BE2C (cell line): ENCODE data around the gene EDAR.

Experiments
- DNase-seq: peaks from one replicate; pipeline ENCODE4 v3.0.0-alpha.2; 2020
- H3K27me3 ChIP-seq: fragments of 250-450 bp; sonication (Bioruptor Pico); 2 replicates; pipeline ENCODE4 v1.5.1; 2020; ENCODE audit warnings: mild to moderate bottlenecking
- H3K36me3 ChIP-seq: fragments of 250-450 bp; sonication (Bioruptor Pico); 2 replicates; pipeline ENCODE4 v1.5.1; 2020; ENCODE audit warnings: mild to moderate bottlenecking
- H3K4me1 ChIP-seq: fragments of 250-450 bp; sonication (Bioruptor Pico); 2 replicates; pipeline ENCODE4 v1.5.1; 2020
- H3K4me3 ChIP-seq: 2 replicates; pipeline ENCODE4 v1.5.1; 2011; ENCODE audit warnings: low read depth, low read length
- H3K9me3 ChIP-seq: fragments of 250-450 bp; sonication (Bioruptor Pico); 2 replicates; pipeline ENCODE4 v1.5.1; 2020
- TF ChIP-seq, protein P1 (sequence below): IDR thresholded peaks from 2 replicates; pipeline ENCODE4 v1.5.1; 2012; ENCODE audit warnings: mild to moderate bottlenecking, low read depth, low read length

EDAR gene

DNA sequence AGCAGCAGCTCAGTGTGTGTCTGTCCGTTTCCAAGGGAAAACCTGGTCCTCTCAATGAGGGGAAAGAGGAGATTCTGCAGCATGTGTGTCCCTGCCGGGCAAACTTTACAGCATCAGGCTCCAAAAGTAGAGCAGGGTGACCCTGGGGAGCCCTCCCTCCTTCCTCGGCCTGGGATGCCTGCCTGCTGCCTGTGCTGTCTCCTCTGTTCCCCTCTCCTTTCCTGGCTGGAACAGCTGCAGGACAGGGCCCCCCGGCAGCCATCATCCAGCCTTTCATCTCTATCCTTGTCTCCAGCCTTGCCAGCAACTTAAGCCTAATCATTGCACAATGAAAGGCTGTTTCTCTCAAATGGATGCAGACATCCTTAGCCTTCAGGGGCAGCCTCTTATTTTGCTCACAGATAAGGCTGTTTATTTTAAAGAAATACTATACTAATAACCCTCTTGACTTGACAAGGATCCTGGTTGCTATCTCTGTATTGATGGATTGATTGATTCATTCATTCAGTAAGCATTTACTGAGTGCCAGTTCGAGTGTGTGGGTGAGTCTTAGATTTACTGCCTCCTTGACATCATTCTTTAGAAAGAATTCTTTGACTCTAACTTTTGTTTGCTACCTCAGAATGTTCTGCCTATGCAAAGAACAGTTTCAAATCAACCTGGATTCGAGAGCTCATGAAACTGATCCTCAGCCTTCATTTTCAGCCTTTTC lies 40.6 kb upstream of the EDAR start:
- TF ChIP-seq, protein P1, sequence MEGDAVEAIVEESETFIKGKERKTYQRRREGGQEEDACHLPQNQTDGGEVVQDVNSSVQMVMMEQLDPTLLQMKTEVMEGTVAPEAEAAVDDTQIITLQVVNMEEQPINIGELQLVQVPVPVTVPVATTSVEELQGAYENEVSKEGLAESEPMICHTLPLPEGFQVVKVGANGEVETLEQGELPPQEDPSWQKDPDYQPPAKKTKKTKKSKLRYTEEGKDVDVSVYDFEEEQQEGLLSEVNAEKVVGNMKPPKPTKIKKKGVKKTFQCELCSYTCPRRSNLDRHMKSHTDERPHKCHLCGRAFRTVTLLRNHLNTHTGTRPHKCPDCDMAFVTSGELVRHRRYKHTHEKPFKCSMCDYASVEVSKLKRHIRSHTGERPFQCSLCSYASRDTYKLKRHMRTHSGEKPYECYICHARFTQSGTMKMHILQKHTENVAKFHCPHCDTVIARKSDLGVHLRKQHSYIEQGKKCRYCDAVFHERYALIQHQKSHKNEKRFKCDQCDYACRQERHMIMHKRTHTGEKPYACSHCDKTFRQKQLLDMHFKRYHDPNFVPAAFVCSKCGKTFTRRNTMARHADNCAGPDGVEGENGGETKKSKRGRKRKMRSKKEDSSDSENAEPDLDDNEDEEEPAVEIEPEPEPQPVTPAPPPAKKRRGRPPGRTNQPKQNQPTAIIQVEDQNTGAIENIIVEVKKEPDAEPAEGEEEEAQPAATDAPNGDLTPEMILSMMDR, result no peak
- Histone ChIP-seq H3K4me3 (no peak overlapping the region), H3K4me1 (no peaks in the 10 kb centered on the region), H3K27me3 (no peaks in the 10 kb centered on the region), H3K9me3 (no peaks in the 10 kb centered on the region), H3K36me3 (no peaks in the 10 kb centered on the region)
- DNase-seq, result no peak

DNA sequence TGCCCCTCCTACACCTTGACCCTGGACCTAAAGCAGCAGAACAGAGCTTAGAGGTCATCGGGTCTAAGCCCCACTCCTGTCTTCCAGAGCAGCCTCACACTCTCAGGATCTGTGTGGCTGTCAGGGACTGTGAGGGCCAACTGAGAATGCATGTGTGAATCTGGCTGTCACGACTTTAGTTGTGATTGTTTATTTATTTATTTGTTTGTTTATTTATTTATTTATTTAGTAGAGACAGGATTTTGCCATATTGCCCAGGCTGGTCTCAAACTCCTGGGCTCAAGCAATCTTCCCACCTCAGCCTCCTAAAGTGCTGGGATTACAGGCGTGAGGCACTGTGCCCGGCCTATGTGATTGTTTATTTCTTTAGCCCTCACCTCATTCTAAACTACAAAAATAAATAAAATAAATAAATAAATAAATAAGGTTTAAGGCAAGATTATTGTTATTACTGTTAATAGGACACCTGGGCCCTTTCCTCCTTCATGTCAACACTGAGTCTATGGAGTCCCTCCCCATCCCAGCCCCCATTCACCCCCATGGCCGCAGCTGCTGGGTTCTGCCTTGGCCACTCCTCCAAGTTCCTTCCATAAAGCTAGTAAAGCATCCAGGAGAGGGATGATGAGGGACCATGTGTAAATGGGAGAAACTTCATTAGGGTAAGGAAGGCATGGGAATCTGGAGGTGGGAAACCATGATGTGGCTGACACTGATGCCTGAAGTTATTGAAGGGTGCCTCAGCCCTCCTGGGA lies 39.9 kb upstream of the EDAR start:
- TF ChIP-seq, protein P1, result no peak
- DNase-seq, result no peak

DNA sequence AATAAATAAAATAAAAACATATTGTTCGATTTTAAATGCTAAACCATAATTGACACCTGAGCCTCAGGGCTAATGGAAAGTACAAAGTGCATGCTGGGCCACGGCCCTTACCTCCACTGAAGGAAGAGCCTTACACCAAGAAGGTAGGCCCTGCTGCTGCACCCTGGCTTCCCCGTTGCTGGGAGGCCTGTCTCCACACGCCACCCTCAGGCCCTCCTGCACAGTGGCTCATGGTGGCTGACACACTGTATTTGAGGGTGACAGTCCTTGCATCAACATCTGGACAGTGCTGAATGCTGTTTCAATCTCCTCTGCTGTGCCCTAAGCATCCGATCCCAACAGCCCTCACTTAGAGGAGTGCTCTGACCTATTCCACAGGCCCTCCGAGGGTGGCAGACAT lies 39.3 kb upstream of the EDAR start:
- Histone ChIP-seq H3K4me3 (no peak overlapping the region), H3K9me3 (no peaks in the 10 kb centered on the region), H3K27me3 (no peaks in the 10 kb centered on the region), H3K4me1 (no peaks in the 10 kb centered on the region), H3K36me3 (no peaks in the 10 kb centered on the region)
- TF ChIP-seq, protein P1, result no peak
- DNase-seq, result no peak

More for the DNA sequence above, 39.9 kb upstream of the EDAR start:
- Histone ChIP-seq H3K36me3 (no peaks in the 10 kb centered on the region), H3K9me3 (no peaks in the 10 kb centered on the region), H3K27me3 (no peaks in the 10 kb centered on the region), H3K4me1 (no peaks in the 10 kb centered on the region), H3K4me3 (no peak overlapping the region)

DNA sequence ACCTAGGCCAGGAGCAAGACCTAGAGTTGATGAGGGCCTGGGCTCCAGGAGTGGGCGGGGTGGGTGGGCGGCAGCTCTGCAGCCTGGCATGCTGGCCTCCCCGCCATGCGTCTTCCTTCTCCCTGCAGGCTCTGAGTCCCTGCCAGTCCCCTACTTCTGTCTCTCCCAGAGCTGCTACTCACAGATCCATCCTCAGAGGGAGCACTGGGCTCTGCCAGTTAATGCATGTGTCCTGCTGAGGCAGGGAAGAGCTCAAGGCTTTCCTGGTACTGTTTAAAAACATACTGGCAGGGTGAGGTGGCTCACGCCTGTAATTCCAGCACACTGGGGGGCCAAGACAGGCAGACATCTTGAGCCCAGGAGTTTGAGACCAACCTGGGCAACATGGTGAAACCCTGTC lies 38.7 kb upstream of the EDAR start:
- DNase-seq, result no peak
- Histone ChIP-seq H3K27me3 (no peaks in the 10 kb centered on the region), H3K4me1 (no peaks in the 10 kb centered on the region), H3K4me3 (no peak overlapping the region), H3K36me3 (no peaks in the 10 kb centered on the region), H3K9me3 (no peaks in the 10 kb centered on the region)
- TF ChIP-seq, protein P1, result no peak

DNA sequence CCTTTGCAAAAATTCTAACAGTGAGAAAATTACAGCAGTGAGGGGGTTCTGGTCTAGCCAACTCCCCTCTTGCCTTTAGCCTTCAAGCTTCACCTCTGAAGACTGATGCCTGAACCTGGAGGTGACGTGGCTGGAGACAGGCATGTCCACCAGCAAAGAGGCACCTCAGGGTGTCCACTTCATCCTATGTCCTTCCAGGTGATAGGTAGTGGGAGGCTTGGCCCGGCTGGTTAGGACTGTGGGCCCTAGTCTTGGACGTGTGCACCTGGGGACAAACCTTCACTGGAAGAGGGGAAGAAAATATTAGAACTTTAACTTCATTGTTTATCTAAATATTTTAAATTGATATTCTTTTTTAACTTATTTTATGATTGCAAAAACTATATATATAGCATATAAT lies 35.5 kb upstream of the EDAR start:
- no peaks in the 10 kb centered on the region for H3K27me3 ChIP-seq
- TF ChIP-seq, protein P1, result no peak
- H3K36me3 ChIP-seq, result no peaks in the 10 kb centered on the region
- H3K9me3 ChIP-seq, result no peaks in the 10 kb centered on the region
- DNase-seq, result no peak
- H3K4me3 ChIP-seq, result no peak overlapping the region
- H3K4me1 ChIP-seq, result no peaks in the 10 kb centered on the region

DNA sequence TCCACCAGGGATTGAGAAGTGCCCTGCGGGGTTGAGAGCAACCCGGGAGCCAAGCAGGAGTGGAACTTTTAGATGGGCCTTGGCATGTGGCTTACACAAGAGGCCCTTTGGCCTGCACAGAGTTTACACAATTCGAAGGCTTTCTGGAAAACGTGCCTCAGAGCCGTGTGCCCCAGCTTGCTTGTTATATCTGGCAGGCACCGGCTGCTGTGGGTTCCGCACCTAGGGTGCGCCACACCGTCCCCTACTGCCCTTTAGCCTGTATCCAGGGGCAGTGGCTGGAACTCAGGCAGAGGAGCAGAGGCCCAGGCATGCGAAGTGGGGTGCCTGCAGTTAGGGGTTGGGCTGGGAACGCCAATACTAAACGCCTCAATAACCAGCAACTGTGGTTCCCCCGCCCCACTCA lies 32.9 kb upstream of the EDAR start:
- no peaks in the 10 kb centered on the region for H3K36me3 ChIP-seq
- no peaks in the 10 kb centered on the region for H3K4me1 ChIP-seq
- TF ChIP-seq, protein P1, result no peak
- H3K27me3 ChIP-seq, result no peaks in the 10 kb centered on the region
- no peak overlapping the region for H3K4me3 ChIP-seq
- no peaks in the 10 kb centered on the region for H3K9me3 ChIP-seq
- no peak for DNase-seq
